ENCODE results near the gene QRFP. TPM values are rescaled to one million over a fixed set of nuclear protein-coding genes. Genes with fewer than 3 reads are reported as not detected.

Gene QRFP
- polyA plus RNA-seq, 1 donor from 2014 or later, result not detected

GRCh38 chr9:130880599-130881220, 15.9 kb downstream of the QRFP start:
- Histone ChIP-seq H3K4me2 (ENCODE audit: low read length) (no peak overlapping the region), H4K20me1 (ENCODE audit: insufficient read depth) (no peaks in the 10 kb centered on the region), H3K36me3 (ENCODE audit: insufficient read depth, low read length) (no peaks in the 10 kb centered on the region), H3K79me2 (replicated peaks; ENCODE audit: insufficient read depth, low read length) (no peaks in the 10 kb centered on the region), H3K9ac (ENCODE audit: low read length) (no peak overlapping the region), H3K9me3 (ENCODE audit: low read length) (no peaks in the 10 kb centered on the region), H3K27me3 (ENCODE audit: insufficient read depth, low read depth, low read length) (no peaks in the 10 kb centered on the region), H3F3A (ENCODE audit: insufficient read depth, low read length, poor library complexity, severe bottlenecking) (no peaks in the 10 kb centered on the region), H2AFZ (ENCODE audit: low read depth, low read length) (no peak overlapping the region), H3K4me3 (ENCODE audit: low read length) (no peak overlapping the region), H3K27ac (ENCODE audit: low read length) (no peak overlapping the region), H3K9me2 (ENCODE audit: insufficient read depth, low read length) (no peaks in the 10 kb centered on the region)
- TF ChIP-seq MXI1 (conservative IDR thresholded peaks at IDR 0.05; ENCODE audit: poor library complexity, severe bottlenecking), result no peak
- TF ChIP-seq REST (IDR thresholded peaks at IDR 0.05; ENCODE audit: borderline replicate concordance), result no peak
- no peak for TF ChIP-seq POLR2AphosphoS5 (IDR thresholded peaks at IDR 0.05)
- no peak for TF ChIP-seq EZH2 (IDR thresholded peaks at IDR 0.05; ENCODE audit: borderline replicate concordance, insufficient read depth, low read length, poor library complexity, severe bottlenecking)
- no peak for TF ChIP-seq RAD21 (conservative IDR thresholded peaks at IDR 0.05)
- TF ChIP-seq TAF1 (IDR thresholded peaks at IDR 0.05; ENCODE audit: low read depth), result no peak
- TF ChIP-seq SMC3 (conservative IDR thresholded peaks at IDR 0.05; ENCODE audit: poor library complexity), result no peak
- TF ChIP-seq EP300 (conservative IDR thresholded peaks at IDR 0.05; ENCODE audit: poor library complexity, severe bottlenecking), result no peak
- no peak for TF ChIP-seq CTCF (IDR thresholded peaks at IDR 0.05; ENCODE audit: poor library complexity, severe bottlenecking)

- no peak overlapping the region for H3K4me3 ChIP-seq (ENCODE audit: low read length)
- no peaks in the 10 kb centered on the region for H3K27me3 ChIP-seq (ENCODE audit: insufficient read depth, low read depth, low read length)
- H4K20me1 ChIP-seq (ENCODE audit: insufficient read depth), result no peaks in the 10 kb centered on the region
- TF ChIP-seq EP300 (conservative IDR thresholded peaks at IDR 0.05; ENCODE audit: poor library complexity, severe bottlenecking) (no peak), RAD21 (conservative IDR thresholded peaks at IDR 0.05) (no peak), REST (IDR thresholded peaks at IDR 0.05; ENCODE audit: borderline replicate concordance) (no peak), MXI1 (conservative IDR thresholded peaks at IDR 0.05; ENCODE audit: poor library complexity, severe bottlenecking) (no peak), CTCF (IDR thresholded peaks at IDR 0.05; ENCODE audit: poor library complexity, severe bottlenecking) (no peak), POLR2AphosphoS5 (IDR thresholded peaks at IDR 0.05) (no peak), TAF1 (IDR thresholded peaks at IDR 0.05; ENCODE audit: low read depth) (no peak), SMC3 (conservative IDR thresholded peaks at IDR 0.05; ENCODE audit: poor library complexity) (no peak), EZH2 (IDR thresholded peaks at IDR 0.05; ENCODE audit: borderline replicate concordance, insufficient read depth, low read length, poor library complexity, severe bottlenecking) (no peak)
- H3K4me2 ChIP-seq (ENCODE audit: low read length), result no peak overlapping the region
- no peaks in the 10 kb centered on the region for H3K9me3 ChIP-seq (ENCODE audit: low read length)
- no peak overlapping the region for H3K9ac ChIP-seq (ENCODE audit: low read length)
- H3K36me3 ChIP-seq (ENCODE audit: insufficient read depth, low read length), result no peaks in the 10 kb centered on the region
- no peaks in the 10 kb centered on the region for H3K79me2 ChIP-seq (replicated peaks; ENCODE audit: insufficient read depth, low read length)
- no peaks in the 10 kb centered on the region for H3F3A ChIP-seq (ENCODE audit: insufficient read depth, low read length, poor library complexity, severe bottlenecking)
- H3K9me2 ChIP-seq (ENCODE audit: insufficient read depth, low read length), result no peaks in the 10 kb centered on the region
- no peak overlapping the region for H2AFZ ChIP-seq (ENCODE audit: low read depth, low read length)
- no peak overlapping the region for H3K27ac ChIP-seq (ENCODE audit: low read length)
Measured at GRCh38 chr9:130879863-130880411, 16.7 kb downstream of the QRFP start.

All from neural cell (in vitro differentiated cells).